Measurements from ENCODE around the gene PDCL3.

The PDCL3 gene

DNA sequence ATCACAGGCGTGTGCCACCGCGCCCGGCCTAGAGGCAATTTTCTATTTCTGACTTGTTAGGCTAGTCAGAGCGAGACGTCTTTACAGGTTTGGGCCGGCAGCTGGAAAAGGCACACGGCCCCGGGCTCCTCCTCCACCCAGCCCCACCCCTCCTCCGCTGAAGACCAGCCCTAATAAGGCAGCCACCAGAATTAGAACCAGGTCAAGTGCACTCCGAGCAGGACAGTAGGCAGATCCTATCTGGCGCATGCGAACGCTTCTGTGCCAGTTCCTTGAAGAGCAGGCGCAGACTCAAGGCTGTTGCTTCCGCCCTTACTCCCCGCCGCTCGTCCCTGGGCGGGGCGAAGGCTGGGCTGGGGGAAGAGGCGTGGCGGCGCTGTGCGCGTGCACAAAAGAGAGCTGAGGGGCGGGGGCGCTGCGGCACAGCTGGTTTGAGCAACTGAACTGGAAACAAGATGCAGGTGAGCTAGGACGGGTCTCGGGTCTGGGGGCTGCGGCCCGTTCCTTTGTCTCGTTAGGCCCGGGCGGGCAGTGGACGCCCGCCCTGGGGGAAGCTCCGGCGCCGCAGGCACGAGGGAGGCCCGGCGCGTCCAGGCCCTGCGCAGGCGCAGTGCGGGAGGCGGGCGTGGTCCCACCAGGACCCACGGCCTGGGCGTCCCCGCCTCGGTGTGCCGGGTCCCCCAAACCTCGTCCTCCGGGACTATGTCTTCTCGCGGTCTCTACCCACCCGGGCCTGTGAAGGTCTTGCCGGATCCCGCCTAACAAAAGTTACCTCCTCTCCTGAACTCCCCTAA, at the start of gene PDCL3:
Gene PDCL3 (plus strand): TSS at position 381 of the 794 bp plus-strand sequence. CDS start 75 bp downstream, at position 456.
- in situ Hi-C loops (cut with MboI; ENCODE audit: low sequenced_read_pairs) = no loop called here

- in situ Hi-C loops (cut with MboI; ENCODE audit: low sequenced_read_pairs) = no loop called here
These were observed 49.1 kb upstream of the PDCL3 start for GRCh38 chr2:100513650-100514049.

DNA sequence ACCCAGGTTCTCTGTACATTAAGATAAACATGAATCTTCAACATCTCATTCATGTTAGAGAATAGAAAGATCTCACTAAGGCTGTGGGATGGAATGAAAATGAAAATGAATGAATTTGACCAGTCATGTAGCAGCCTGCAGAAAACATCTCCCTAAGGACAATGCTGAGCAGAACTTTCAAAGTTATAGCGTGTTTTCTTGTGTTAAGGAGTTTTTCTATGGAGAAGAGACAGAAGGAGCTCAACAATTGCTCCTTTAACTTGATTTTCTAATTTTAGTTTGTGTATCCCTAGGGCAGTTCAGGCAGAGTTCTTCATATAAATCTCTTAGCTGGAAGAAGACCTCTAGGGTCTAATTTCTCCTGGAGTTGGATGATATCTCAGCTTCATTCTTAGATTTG, 45.2 kb upstream of the PDCL3 start:
- in situ Hi-C loops (cut with MboI; ENCODE audit: low sequenced_read_pairs) = no loop called here

GRCh38 chr2:100518801-100519200, 44.0 kb upstream of the PDCL3 start:
- in situ Hi-C loops (cut with MboI; ENCODE audit: low sequenced_read_pairs) = no loop called here

DNA sequence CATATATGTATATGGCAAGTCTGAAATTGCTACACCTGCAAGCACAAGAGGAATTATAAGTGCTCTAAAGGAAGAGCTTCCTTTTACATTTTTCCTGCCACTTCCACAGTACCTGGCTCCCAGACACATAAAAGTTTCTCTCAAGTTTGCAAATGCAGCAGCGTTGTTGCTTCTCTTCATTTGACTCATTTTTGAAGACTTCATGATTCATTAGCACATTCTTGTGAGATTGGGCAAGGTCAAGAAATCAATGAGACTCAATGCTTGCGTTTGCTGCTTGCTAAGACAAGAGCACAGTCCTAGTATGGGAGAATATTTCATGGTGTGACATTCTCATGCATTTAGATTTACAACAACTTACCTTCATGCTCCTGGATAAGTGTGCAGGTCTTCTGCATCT, 42.6 kb upstream of the PDCL3 start:
- in situ Hi-C loops (cut with MboI; ENCODE audit: low sequenced_read_pairs) = no loop called here

DNA sequence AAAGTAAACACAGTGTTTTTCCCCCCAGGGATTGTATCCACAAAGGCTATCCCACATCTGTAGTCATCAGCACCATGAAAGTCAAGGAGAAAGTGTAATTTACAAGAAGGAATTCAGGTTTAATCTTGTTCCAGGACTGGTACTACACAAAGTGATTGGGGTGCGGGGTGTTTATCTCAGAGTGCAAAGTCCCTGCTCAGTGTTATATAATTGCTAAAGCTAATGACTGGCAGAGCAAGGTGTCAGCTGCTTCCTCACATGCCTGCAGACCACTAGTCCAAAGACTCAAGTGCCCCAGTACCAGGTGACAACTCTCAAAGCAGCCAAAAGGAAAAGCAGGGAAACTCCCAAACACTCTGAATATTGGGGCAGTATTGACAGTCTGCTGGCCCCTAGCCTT, 40.4 kb upstream of the PDCL3 start:
- in situ Hi-C loops (cut with MboI; ENCODE audit: low sequenced_read_pairs) = no loop called here

DNA sequence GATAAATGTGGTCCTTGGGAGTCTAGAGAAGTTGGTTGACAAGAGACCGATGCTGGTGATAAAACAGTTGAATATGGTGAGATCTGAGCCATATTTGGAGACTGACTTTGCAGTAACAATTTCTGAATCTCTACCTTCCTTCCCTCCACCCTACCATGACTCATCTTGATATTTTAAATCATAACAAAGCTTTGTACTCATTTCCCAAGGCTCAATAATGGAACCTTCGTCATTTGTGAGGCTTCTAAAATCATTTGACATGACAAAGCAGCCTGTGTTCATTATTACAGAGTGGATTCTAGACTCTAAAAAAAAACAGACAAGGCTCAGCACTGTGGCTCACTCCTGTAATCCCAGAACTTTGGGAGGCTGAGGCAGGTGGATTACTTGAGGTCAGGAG, 38.5 kb upstream of the PDCL3 start:
- in situ Hi-C loops (cut with MboI; ENCODE audit: low sequenced_read_pairs) = no loop called here

- in situ Hi-C loops (cut with MboI; ENCODE audit: low sequenced_read_pairs) = no loop called here
These were observed 35.9 kb upstream of the PDCL3 start for GRCh38 chr2:100526868-100527267.

DNA sequence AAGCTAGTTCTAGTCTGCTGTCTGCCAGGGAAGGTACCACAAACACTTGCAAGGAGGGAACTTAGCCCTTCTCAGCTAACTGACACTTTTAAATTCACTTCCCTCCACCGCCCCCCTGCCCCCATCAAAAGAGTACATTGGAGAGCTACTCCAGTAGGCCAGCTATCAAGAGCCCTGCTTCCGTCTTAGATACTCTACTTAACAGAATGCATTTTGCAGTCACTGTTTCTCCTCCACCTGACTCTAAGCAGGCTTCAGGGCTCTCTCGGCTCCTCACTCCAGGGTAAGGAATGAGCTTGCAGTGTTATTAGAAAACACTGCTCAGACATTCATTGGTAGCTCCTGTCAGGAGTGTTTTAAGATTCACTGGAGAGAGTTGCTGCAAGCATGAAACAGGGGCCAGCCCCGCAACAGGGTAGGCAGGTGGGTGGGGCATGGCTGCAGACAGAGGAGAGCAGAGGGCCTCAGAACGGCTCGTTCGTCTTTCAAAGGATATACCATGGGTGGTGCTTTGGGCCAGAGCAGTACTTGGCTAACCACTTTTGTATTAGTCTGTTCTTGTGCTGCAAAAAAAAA, 35.3 kb upstream of the PDCL3 start:
- in situ Hi-C loops (cut with MboI; ENCODE audit: low sequenced_read_pairs) = no loop called here

- in situ Hi-C loops (cut with MboI; ENCODE audit: low sequenced_read_pairs) = no loop called here
These were observed 33.6 kb upstream of the PDCL3 start for GRCh38 chr2:100529176-100529575.

GRCh38 chr2:100529900-100530299, 32.9 kb upstream of the PDCL3 start:
- in situ Hi-C loops (cut with MboI; ENCODE audit: low sequenced_read_pairs) = no loop called here

DNA sequence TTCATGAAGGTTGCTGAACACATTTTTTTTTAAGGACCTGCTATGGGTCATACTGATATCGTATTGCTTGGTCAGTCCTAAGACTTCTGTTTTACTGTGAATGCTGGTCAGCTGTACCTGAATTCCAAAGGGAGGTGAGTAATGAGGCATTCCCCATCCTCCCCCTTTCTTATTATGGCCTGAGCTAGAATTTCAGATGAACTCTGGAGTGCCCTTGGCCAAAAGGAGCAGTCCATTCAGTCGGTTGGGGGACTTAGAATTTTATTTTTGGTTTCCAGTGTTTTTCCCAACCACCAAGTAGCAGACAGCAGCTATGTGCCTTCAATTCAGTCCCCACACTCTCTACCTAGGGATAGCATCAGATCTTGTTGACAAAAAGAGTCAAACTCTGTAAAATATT, 26.9 kb upstream of the PDCL3 start:
- in situ Hi-C loops (cut with MboI; ENCODE audit: low sequenced_read_pairs) = no loop called here

DNA sequence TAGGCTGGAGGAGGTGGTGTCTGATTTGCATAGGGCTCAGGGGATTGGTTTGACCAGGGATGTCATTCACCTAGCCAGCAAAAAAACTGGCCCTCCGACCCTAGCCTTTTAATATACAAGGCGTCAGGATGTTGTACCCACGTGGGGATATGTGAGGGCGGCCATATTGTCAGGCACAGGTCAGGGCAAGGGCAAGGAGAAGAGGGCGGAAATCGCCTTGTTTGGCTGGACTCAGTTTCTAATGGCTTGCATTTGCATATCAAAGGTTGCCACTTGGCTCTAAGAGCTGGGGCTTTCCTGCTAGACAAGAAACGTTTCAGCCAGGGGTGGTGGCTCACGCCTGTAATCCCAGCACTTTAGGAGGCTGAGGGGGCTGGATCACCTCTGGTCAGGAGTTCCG, 24.9 kb upstream of the PDCL3 start:
- in situ Hi-C loops (cut with MboI; ENCODE audit: low sequenced_read_pairs) = no loop called here

DNA sequence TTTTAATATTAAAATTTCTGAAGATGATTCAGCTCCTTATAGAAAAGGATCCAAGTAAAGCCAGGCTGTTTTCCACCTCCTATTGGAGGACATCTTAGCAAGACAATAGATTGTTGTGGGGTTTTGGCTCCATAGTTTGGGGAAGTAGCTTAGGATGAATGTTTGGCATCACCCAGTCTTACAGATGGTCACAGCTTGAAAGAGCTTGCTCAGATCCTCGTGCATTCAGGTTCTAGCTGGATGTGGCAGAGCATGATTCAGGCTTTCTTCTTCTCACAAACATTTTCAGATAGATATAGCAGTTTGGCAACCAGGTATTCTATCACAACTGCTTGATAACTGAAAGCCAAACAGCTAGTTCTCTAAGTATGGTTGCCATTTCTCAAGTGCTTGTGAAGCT, 23.6 kb upstream of the PDCL3 start:
- in situ Hi-C loops (cut with MboI; ENCODE audit: low sequenced_read_pairs) = no loop called here

GRCh38 chr2:100541404-100541803, 21.4 kb upstream of the PDCL3 start:
- in situ Hi-C loops (cut with MboI; ENCODE audit: low sequenced_read_pairs) = no loop called here

GRCh38 chr2:100542418-100542817, 20.4 kb upstream of the PDCL3 start:
- in situ Hi-C loops (cut with MboI; ENCODE audit: low sequenced_read_pairs) = no loop called here

DNA sequence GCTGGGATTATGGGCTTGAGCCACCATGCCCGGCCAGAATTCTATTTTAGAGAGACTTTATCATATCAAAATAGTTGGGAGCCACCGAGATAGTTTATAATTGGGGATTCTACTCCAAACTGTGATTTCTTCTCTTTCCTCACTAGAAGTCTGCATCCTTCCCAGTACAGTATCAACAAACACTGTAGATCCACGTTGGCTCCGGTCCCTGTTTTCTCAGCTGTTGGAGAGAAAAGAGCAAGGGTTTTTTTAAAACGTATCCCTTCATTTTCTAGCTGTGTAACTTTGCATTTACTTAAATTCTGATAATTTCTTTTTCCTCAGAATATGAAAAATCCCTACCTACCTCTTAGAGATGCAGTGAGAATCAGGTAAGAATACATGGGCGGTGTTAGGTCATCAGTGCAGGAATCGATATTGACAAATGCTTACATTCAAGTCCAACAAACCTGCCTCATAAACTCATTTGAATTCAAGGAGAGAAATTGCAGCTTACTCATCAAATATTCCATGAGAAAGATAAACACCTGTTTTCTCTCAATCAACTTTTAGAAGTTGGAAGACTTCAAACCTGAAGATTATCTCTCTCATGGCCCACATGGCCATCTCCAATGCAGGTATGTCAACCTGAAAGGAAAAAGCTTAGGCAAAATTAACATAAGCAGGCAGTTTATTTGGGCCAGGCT, 17.7 kb upstream of the PDCL3 start:
- in situ Hi-C loops (cut with MboI; ENCODE audit: low sequenced_read_pairs) = no loop called here

DNA sequence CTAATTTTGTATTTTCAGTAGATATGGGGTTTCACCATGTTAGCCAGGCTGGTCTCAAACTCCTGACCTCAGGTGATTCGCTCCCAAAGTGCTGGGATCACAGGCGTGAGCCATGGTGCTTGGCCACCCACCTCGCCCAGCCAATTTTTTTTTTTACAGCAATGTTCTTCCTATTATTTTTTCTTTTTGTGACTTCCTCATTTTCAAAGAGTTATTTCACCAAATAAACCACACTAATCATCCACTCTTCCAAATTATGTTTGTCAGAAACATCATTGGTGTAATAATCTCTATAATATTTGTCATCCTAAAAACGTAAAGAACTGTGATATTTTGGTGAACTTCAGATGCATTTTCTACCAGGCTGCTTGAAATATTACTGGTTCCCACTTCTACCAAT, 16.3 kb upstream of the PDCL3 start:
- in situ Hi-C loops (cut with MboI; ENCODE audit: low sequenced_read_pairs) = no loop called here

GRCh38 chr2:100548771-100549170, 14.0 kb upstream of the PDCL3 start:
- in situ Hi-C loops (cut with MboI; ENCODE audit: low sequenced_read_pairs) = no loop called here

DNA sequence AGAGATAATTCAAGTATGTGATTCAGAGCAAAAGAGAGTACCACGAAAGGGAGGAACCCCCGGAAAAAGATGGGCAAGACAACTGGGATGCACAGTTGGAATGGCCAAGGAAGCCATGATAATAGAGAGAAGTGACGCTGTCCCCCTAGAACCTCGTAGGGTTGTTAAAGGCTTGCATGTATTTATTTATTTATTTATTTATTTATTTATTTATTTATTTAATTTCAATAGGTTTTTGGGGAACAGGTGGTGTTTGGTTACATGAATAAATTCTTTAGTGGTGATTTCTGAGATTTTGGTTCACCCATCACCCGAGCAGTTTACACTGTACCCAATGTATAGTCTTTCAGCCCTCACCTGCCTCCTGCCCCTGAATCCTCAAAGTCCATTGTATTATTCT, 11.5 kb upstream of the PDCL3 start:
- in situ Hi-C loops (cut with MboI; ENCODE audit: low sequenced_read_pairs) = no loop called here

DNA sequence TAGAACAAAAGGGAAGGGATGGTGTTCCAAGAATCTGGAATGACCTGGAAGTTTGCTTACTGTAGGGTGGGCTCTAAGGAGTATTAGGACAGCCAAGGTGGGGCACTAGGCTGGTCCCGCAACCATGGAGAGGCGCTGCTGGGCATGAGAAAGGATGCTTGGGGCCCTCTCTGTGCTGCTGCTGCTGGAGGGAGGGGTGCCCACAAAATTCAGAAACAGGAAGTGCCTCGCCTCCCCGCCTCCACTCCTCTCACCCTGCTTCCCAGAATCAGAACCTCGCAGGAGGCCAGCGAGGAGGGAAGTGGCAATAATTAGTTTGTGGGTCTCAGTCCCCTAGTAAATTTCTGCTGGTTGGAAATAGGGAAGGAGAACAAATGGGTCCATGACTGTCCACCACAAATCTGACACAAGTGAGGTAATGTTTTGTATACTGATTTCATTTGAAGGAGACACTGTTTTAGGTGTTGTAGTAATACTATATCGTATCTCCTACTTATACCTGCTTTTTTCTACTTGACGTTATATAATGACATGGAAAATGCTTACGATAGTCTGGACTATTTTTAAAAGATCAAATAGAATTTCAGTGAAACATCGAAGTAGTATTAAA, 7.9 kb upstream of the PDCL3 start:
- in situ Hi-C loops (cut with MboI; ENCODE audit: low sequenced_read_pairs) = no loop called here

DNA sequence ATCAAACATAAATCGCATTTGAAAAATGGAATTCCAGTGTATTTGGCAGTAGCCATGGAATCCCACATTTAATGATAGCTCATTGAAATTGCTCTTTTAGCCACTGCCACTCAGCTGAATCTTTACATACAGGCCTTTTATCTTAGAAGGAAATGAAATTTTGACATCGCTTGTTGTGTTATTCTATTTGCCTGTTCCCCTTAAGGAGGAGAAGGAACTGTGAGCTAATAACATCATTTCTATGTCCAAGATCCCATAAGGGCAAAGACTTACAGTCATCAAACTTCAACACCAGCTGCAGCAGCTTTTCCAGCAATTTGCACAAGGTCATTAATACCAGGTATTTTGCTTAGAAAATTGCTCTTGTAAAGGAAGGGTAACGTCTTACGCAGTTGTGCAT, 6.0 kb upstream of the PDCL3 start:
- in situ Hi-C loops (cut with MboI; ENCODE audit: low sequenced_read_pairs) = no loop called here
